SK-N-MC (cell line): ENCODE data around the gene TMPRSS11E.

Source experiments
- EZH2 ChIP-seq: fragments of 200-600 bp; sonication (generic); IDR thresholded peaks from one replicate; pipeline ENCODE4 v1.6.1; 2017; ENCODE audit warnings: antibody characterized with exemption
- FOXP2 ChIP-seq: optimal IDR thresholded peaks from 2 replicates; pipeline ENCODE3; 2011; ENCODE audit warnings: mild to moderate bottlenecking, moderate library complexity; ENCODE audit not compliant: insufficient read depth; ENCODE audit errors: extremely low read length, control extremely low read depth
- POLR2AphosphoS5 ChIP-seq: IDR thresholded peaks from 2 replicates; pipeline ENCODE4 v1.6.1; 2012; ENCODE audit warnings: mild to moderate bottlenecking, low read depth, low read length, borderline replicate concordance

GRCh38 chr4:68520985-68521384 lies 73.7 kb downstream of the TMPRSS11E start:
- TF ChIP-seq EZH2 (no peak), POLR2AphosphoS5 (no peak), FOXP2 (no peak)
